AG09319 (cell line): ENCODE measurements around the gene NCKAP5.

Experiments used
- DNase-seq: peaks from one replicate; pipeline ENCODE4 v3.0.0-alpha.2; 2010; ENCODE audit warnings: low read depth; ENCODE audit errors: extremely low read depth
- CTCF ChIP-seq: IDR thresholded peaks from 2 replicates; pipeline ENCODE4 v1.5.1; 2011; ENCODE audit warnings: low read depth, mild to moderate bottlenecking, inconsistent platforms, low read length, moderate library complexity

NCKAP5 gene

GRCh38 chr2:133562558-133562957, 5.7 kb downstream of the NCKAP5 start:
- DNase-seq, result no peak

GRCh38 chr2:133561045-133561852, 7.0 kb downstream of the NCKAP5 start:
- DNase-seq, result peak; percentile 56
- peak; percentile 79 for TF ChIP-seq CTCF

More at GRCh38 chr2:133562558-133562957, 5.7 kb downstream of the NCKAP5 start:
- no peak for TF ChIP-seq CTCF

GRCh38 chr2:133557614-133558013, 10.6 kb downstream of the NCKAP5 start:
- TF ChIP-seq CTCF, result no peak
- no peak for DNase-seq

- TF ChIP-seq CTCF, result no peak
- no peak for DNase-seq
These were observed 14.3 kb downstream of the NCKAP5 start for GRCh38 chr2:133553838-133554408.

- DNase-seq, result no peak
- no peak for TF ChIP-seq CTCF
These were observed 15.0 kb downstream of the NCKAP5 start for GRCh38 chr2:133553251-133553650.

DNA sequence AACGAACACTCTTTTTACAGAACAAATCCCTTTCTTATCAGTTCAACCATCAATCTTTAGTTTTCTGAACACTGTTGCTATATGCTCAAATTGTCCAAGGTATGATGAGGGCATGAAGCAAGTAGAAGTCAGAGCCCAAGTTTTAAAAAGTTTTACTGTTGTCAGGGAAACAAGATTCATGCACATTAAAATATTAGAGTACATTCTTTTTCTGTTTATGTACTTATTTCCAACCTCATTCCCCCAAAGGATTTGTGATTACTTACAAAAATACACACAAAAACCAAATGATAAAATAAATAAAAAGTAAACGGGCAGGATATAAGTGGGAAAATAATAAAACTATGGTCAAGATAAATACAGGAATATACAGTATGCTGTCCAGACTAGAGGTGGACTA, 15.4 kb downstream of the NCKAP5 start:
- TF ChIP-seq CTCF, result no peak

GRCh38 chr2:133541797-133542196, 26.5 kb downstream of the NCKAP5 start:
- TF ChIP-seq CTCF, result no peak
- no peak for DNase-seq

More for the DNA sequence above, 15.4 kb downstream of the NCKAP5 start:
- DNase-seq, result no peak
